K562 (cell line): ENCODE results near the gene DCT. TPM values are rescaled to one million over a fixed set of nuclear protein-coding genes. Genes with fewer than 3 reads are reported as not detected.

Experiments used
- ATAC-seq: fragments of 200-7000 bp; cut with Tn5 transposase; 3 replicates; pipeline ENCODE4 v1.9.1; 2020; ENCODE audit warnings: moderate library complexity
- Bru-seq: library from RNA; stranded (reverse); fragments of 400-500 nt; gene quantifications from one replicate; lab custom pipeline; 2021; lab: Mats Ljungman, UMichigan
- BruChase-seq, 2 experiments: library from RNA; stranded (reverse); fragments of 400-500 nt; gene quantifications; one replicate each; lab custom pipeline; 2021; lab: Mats Ljungman, UMichigan
- BruUV-seq: library from RNA; stranded (reverse); fragments of 400-500 nt; replicated peaks from 2 replicates; lab custom pipeline; 2021; lab: Mats Ljungman, UMichigan
- CTCF ChIA-PET: fragments of 300-600 bp; formaldehyde crosslinking; extraction: SDS; loops from one replicate; lab custom pipeline; 2021; ENCODE audit warnings: low intra/inter-chr PET ratio; lab: Yijun Ruan, JAX
- POLR2A ChIA-PET: fragments of 300-600, 350-650 bp; sonication (Branson Sonifier 250); formaldehyde crosslinking; extraction: SDS; loops from one replicate; lab custom pipeline; 2021; ENCODE audit warnings: antibody characterized with exemption, inconsistent platforms; lab: Yijun Ruan, JAX
- DNase-seq, 4 experiments: peaks; one replicate each; pipeline versions ENCODE4 v3.0.0 to v3.0.0-alpha.2; 2011 to 2018; ENCODE audit warnings: low spot score in 3 of 4, mixed read lengths in 3 of 4; ENCODE audit errors: extremely low read depth in 1 of 4
- FAIRE-seq: peaks from 2 replicates; lab custom pipeline; 2011; peaks lifted over from hg19 to GRCh38; lab: Jason Lieb, UNC
- H2AFZ ChIP-seq: 2 replicates; pipeline ENCODE4 v1.6.0; 2011; ENCODE audit warnings: low read depth, low read length, control low read depth, inconsistent platforms
- H3K27ac ChIP-seq: fragments of 200-600 bp; 3 replicates; pipeline ENCODE4 v1.8.0; 2011; ENCODE audit warnings: low read depth, mild to moderate bottlenecking, control low read depth, inconsistent platforms, low read length, moderate library complexity, mixed read lengths; ENCODE audit errors: extremely low read depth
- H3K27me3 ChIP-seq, 2 experiments: fragments of 300-600 bp in 1 of 2; 2 replicates in 1 of 2; 3 replicates in 1 of 2; pipeline versions ENCODE4 v1.6.0 to v1.8.0; 2011; ENCODE audit warnings: inconsistent platforms in 2 of 2, low read length in 2 of 2, mild to moderate bottlenecking in 1 of 2, mixed read lengths in 1 of 2, moderate library complexity in 1 of 2; ENCODE audit not compliant: control insufficient read depth in 2 of 2, insufficient read depth in 2 of 2
- H3K36me3 ChIP-seq: fragments of 300-600 bp; 3 replicates; pipeline ENCODE4 v1.8.0; 2011; ENCODE audit warnings: mild to moderate bottlenecking, low read length, inconsistent platforms; ENCODE audit not compliant: control insufficient read depth, insufficient read depth
- H3K4me1 ChIP-seq, 2 experiments: fragments of 200-600 bp in 1 of 2; replicated peaks in 1 of 2; 2 replicates in 1 of 2; 3 replicates in 1 of 2; pipeline versions ENCODE4 v1.5.1 to v1.8.0; 2011; ENCODE audit warnings: inconsistent platforms in 2 of 2, low read length in 2 of 2, mild to moderate bottlenecking in 1 of 2, mixed read lengths in 1 of 2, moderate library complexity in 1 of 2; ENCODE audit not compliant: control insufficient read depth in 2 of 2, insufficient read depth in 2 of 2
- H3K4me2 ChIP-seq: 2 replicates; pipeline ENCODE4 v1.6.1; 2011; ENCODE audit warnings: low read length, control low read depth, inconsistent platforms, mixed read lengths; ENCODE audit not compliant: insufficient read depth
- H3K4me3 ChIP-seq: fragments of 200-600 bp; sonication (generic), shearing (Covaris generic); 2 replicates; pipeline ENCODE4 v1.5.1; 2016; ENCODE audit warnings: control low read depth, inconsistent platforms
- H3K79me2 ChIP-seq: fragments of 200-600 bp; 3 replicates; pipeline ENCODE4 v1.8.0; 2011; ENCODE audit warnings: low read length, inconsistent platforms; ENCODE audit not compliant: control insufficient read depth, insufficient read depth
- H3K9ac ChIP-seq, 2 experiments: 2 replicates each; pipeline versions ENCODE4 v1.6.0 to v1.6.1; 2011; ENCODE audit warnings: low read depth in 2 of 2, low read length in 2 of 2, control low read depth in 1 of 2, inconsistent platforms in 1 of 2, mild to moderate bottlenecking in 1 of 2, mixed read lengths in 1 of 2; ENCODE audit not compliant: insufficient read depth in 1 of 2
- H3K9me1 ChIP-seq: one replicate; pipeline ENCODE4 v1.6.0; 2011; ENCODE audit warnings: inconsistent platforms, mild to moderate bottlenecking, low read length, moderate library complexity; ENCODE audit not compliant: control insufficient read depth, insufficient read depth
- H3K9me3 ChIP-seq: replicated peaks from 2 replicates; pipeline ENCODE4 v1.5.1; 2011; ENCODE audit warnings: low read depth, low read length, inconsistent platforms; ENCODE audit not compliant: control insufficient read depth, insufficient read depth
- H4K20me1 ChIP-seq: replicated peaks from 2 replicates; pipeline ENCODE4 v1.6.1; 2011; ENCODE audit warnings: low read length, inconsistent platforms, mixed read lengths; ENCODE audit not compliant: control insufficient read depth, insufficient read depth
- EZH2 ChIP-seq: IDR thresholded peaks from 2 replicates; pipeline ENCODE4 v1.6.1; 2012; ENCODE audit warnings: low read depth, mild to moderate bottlenecking, inconsistent platforms, low read length, borderline replicate concordance
- FOXJ3 ChIP-seq: sonication (generic); formaldehyde crosslinking; IDR thresholded peaks from 2 replicates; pipeline ENCODE4 v1.4.0; 2020; ENCODE audit warnings: mild to moderate bottlenecking, missing genetic modification reagents
- MEF2A ChIP-seq: IDR thresholded peaks from 2 replicates; pipeline ENCODE4 v1.6.1; 2011; ENCODE audit warnings: low read depth, mild to moderate bottlenecking, low read length, moderate library complexity; ENCODE audit not compliant: control insufficient read depth
- PPARD ChIP-seq: fragments of 250-450 bp; sonication (Bioruptor Pico); IDR thresholded peaks from 2 replicates; pipeline ENCODE4 v1.8.0; 2022; ENCODE audit warnings: inconsistent platforms, mild to moderate bottlenecking, moderate library complexity
- RBM15 ChIP-seq: fragments of 200-400 bp; formaldehyde crosslinking; IDR thresholded peaks from 2 replicates; pipeline ENCODE4 v1.6.1; 2018; ENCODE audit warnings: mild to moderate bottlenecking, low read length, moderate library complexity; ENCODE audit not compliant: insufficient read depth
- SMAD4 ChIP-seq: fragments of 250-450 bp; sonication (Bioruptor Pico); conservative IDR thresholded peaks from 2 replicates; pipeline ENCODE4 v1.8.0; 2021; ENCODE audit warnings: inconsistent platforms, mild to moderate bottlenecking, moderate library complexity
- STAG1 ChIP-seq: sonication (generic); formaldehyde crosslinking; IDR thresholded peaks from 2 replicates; pipeline ENCODE4 v1.5.0; 2020; ENCODE audit warnings: missing genetic modification reagents, borderline replicate concordance
- TEAD4 ChIP-seq, 2 experiments: sonication (generic) in 1 of 2; formaldehyde crosslinking in 1 of 2; IDR thresholded peaks; 2 replicates each; pipeline versions ENCODE4 v1.6.1 to v1.8.0; 2012 to 2022; ENCODE audit warnings: borderline replicate concordance in 1 of 2, inconsistent platforms in 1 of 2, low read length in 1 of 2, mild to moderate bottlenecking in 1 of 2, missing genetic modification reagents in 1 of 2
- U2AF2 ChIP-seq: fragments of 200-400 bp; formaldehyde crosslinking; optimal IDR thresholded peaks from 2 replicates; pipeline ENCODE3; 2017; ENCODE audit warnings: low read depth, mild to moderate bottlenecking, low read length
- WGBS: fragments of 100-300 bp; shearing (Covaris generic); methylation state at CpG from one replicate; pipeline ENCODE4 v1.1.6; 2016; ENCODE audit warnings: low coverage, mixed read lengths; ENCODE audit not compliant: insufficient coverage; ENCODE audit errors: missing lambda C conversion rate; 5-methylcytosine and 5-hydroxymethylcytosine counted together
- in situ Hi-C: fragments of 300-500 bp; cut with MboI; formaldehyde crosslinking; loops from 4 replicates; pipeline ENCODE4 v1.15.0; 2018; ENCODE audit warnings: inconsistent platforms, mixed read lengths
- intact Hi-C: fragments of 100-400 bp; cut with micrococcal nuclease; formaldehyde crosslinking; loops from 2 replicates; pipeline ENCODE4 v1.14.2; 2022
- long read RNA-seq, 3 experiments: library from polyadenylated mRNA in 2 of 3; library from RNA in 1 of 3; unstranded in 2 of 3; stranded (forward) in 1 of 3; transcript quantifications; one replicate each; pipeline ENCODE4 v2.0.0, GENCODE V29; 2019 to 2022
- polyA minus RNA-seq, 3 experiments: library from RNA; depleted of rRNA, polyadenylated mRNA; stranded (reverse); fragments of >200 nt; gene quantifications; 2 replicates each; pipeline ENCODE4 v1.2.3, GENCODE V29; 2011
- polyA plus RNA-seq, 8 experiments: library from polyadenylated mRNA; depleted of rRNA in 4 of 8; stranded (reverse) in 5 of 8; unstranded in 3 of 8; fragments of >200 nt; fragmentation: Nextera tagmentation in 2 of 8; fragmentation: Illumina TruSeq in 1 of 8; extraction: Ambion mirVana in 2 of 8; extraction: Trizol in 1 of 8; gene quantifications; 2 replicates each; pipeline versions ENCODE4 v1.2.1 to v1.2.3, GENCODE V29; 2011 to 2014; ENCODE audit warnings: inconsistent platforms in 1 of 8, missing spikeins in 1 of 8
- total RNA-seq, 7 experiments: library from RNA; depleted of rRNA in 6 of 7; stranded (reverse); fragments of >200 nt in 6 of 7; fragmentation: Illumina TruSeq in 2 of 7; extraction: Trizol in 2 of 7; gene quantifications; 2 replicates each; pipeline versions ENCODE4 v1.2.1 to v1.2.3, GENCODE V29; 2011 to 2021; ENCODE audit warnings: low replicate concordance in 1 of 7
- TF ChIP-seq, protein P1 (sequence below): fragments of 450-650 bp; conservative IDR thresholded peaks from 2 replicates; pipeline ENCODE4 v1.6.1; 2016; ENCODE audit warnings: missing genetic modification characterization, low read depth, mild to moderate bottlenecking, missing compliant biosample characterization, moderate library complexity
- TF ChIP-seq, protein P2 (sequence below): IDR thresholded peaks from 2 replicates; pipeline ENCODE4 v1.6.1; 2016; ENCODE audit warnings: missing genetic modification characterization, missing compliant biosample characterization

Gene DCT
- 0.65 TPM in 1 of 2 replicates, not detected in the other for total RNA-seq (2011; cell fraction: chromatin; rRNA removed; ENCODE audit: low replicate concordance)
- under 0.01 and 0.26 TPM in 2 replicates for total RNA-seq (2011; cell fraction: nucleolus; rRNA removed)
- total RNA-seq (2011; cell fraction: nucleoplasm; rRNA removed): 0.23 TPM in 1 of 2 replicates, not detected in the other
- 0.32 and 0.49 TPM in 2 replicates for total RNA-seq (2014; rRNA removed)
- total RNA-seq (2014; rRNA removed; fragmentation: Illumina TruSeq; extraction: Trizol): 0.61 and 0.73 TPM in 2 replicates
- total RNA-seq (2015; rRNA removed; fragmentation: Illumina TruSeq; extraction: Trizol): 0.75 and 0.83 TPM in 2 replicates
- total RNA-seq (2021): 0.34 and 0.66 TPM in 2 replicates
- polyA plus RNA-seq (2011; rRNA removed): 0.11 and 0.15 TPM in 2 replicates
- 0.01 TPM in 1 of 2 replicates, not detected in the other for polyA plus RNA-seq (2011; cell fraction: cytosol; rRNA removed)
- 0.21 and 0.24 TPM in 2 replicates for polyA plus RNA-seq (2011; cell fraction: nucleus; rRNA removed)
- polyA plus RNA-seq (2012): 0.29 and 0.86 TPM in 2 replicates
- polyA plus RNA-seq (2014; fragmentation: Illumina TruSeq; extraction: Trizol): 0.39 and 0.80 TPM in 2 replicates
- under 1 TPM; 0.23 to 0.38 TPM for polyA plus RNA-seq (2014; fragmentation: Nextera tagmentation; extraction: Ambion mirVana)
- polyA plus RNA-seq (2014; rRNA removed): 0.55 and 0.57 TPM in 2 replicates
- 0.03 TPM in 1 of 2 replicates, not detected in the other for polyA minus RNA-seq (2011; rRNA and poly(A)+ RNA removed)
- not detected in 2 replicates for polyA minus RNA-seq (2011; cell fraction: cytosol; rRNA and poly(A)+ RNA removed)
- under 0.01 and 0.22 TPM in 2 replicates for polyA minus RNA-seq (2011; cell fraction: nucleus; rRNA and poly(A)+ RNA removed)
- percentile 19 among the genes with signal in this experiment for Bru-seq, nascent RNA
- BruChase-seq, experiment 1, labeled RNA remaining after a 2-hour chase: percentile 34 among the genes with signal in this experiment
- percentile 35 among the genes with signal in this experiment for BruChase-seq, experiment 2, labeled RNA remaining after a 6-hour chase
- long read RNA-seq, experiment 1: 0 reads
- long read RNA-seq, experiment 2, partial matches to known transcripts: 1 of 2 reads
- long read RNA-seq, experiment 2, other reads (novel, unspliced or antisense): 1 of 2 reads
- long read RNA-seq, experiment 3: 0 reads

DNA sequence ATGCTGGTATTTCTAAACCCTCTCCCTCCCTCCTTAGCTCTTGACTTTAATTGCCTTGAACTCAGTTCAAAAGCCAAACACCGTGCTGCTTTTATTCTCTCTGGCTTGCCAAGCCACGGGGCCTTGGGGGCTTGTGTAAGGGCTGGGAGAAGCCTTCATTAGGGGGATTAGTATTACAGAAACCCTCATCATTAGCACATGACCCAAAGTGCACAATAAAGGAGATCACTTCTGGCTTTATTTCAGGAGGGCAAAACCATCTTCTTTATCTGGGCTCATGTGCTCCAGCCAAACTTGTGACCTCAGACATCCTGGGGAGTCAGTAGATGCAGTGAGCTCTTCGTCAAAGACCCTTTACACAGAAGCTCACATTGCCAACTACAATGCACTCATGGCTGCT is at the start of gene DCT:
Gene DCT (minus strand): TSS at position 67 of the 400 bp plus-strand sequence. CDS start 427 bp downstream, outside the sequence.
- H3K4me2 ChIP-seq: no peak within 1 kb of the TSS
- no peak for DNase-seq
- H3K79me2 ChIP-seq: no peaks in the 10 kb centered on the region
- in situ Hi-C loops (no loop called here), intact Hi-C loops (no loop called here)
- H3K27ac ChIP-seq: no peak within 1 kb of the TSS
- peaks cover 0 to 4% of the 10 kb centered on the region in 2 experiments; a peak in 3 of 5 replicates for H3K27me3 ChIP-seq
- H3K4me3 ChIP-seq: no peak within 1 kb of the TSS
- H3K9me1 ChIP-seq: no peaks in the 10 kb centered on the region
- 4% methylated on average over 2 of the region's 3 CpGs for WGBS
- no peaks in the 10 kb centered on the region for H4K20me1 ChIP-seq
- no peak within 1 kb of the TSS for H2AFZ ChIP-seq
- no peak for FAIRE-seq
- no TSS peak for BruUV-seq
- CTCF ChIA-PET: no interaction called here
- no peak within 1 kb of the TSS for H3K9ac ChIP-seq
- no peaks in the 10 kb centered on the region for H3K36me3 ChIP-seq
- no peaks in the 10 kb centered on the region for H3K4me1 ChIP-seq
- POLR2A ChIA-PET: no interaction called here
- no peak for ATAC-seq
- H3K9me3 ChIP-seq: no peaks in the 10 kb centered on the region
- TF ChIP-seq, protein P1, sequence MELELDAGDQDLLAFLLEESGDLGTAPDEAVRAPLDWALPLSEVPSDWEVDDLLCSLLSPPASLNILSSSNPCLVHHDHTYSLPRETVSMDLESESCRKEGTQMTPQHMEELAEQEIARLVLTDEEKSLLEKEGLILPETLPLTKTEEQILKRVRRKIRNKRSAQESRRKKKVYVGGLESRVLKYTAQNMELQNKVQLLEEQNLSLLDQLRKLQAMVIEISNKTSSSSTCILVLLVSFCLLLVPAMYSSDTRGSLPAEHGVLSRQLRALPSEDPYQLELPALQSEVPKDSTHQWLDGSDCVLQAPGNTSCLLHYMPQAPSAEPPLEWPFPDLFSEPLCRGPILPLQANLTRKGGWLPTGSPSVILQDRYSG (tag): no peak
- TF ChIP-seq STAG1 (CRISPR knock-in tag): no peak
- TF ChIP-seq TEAD4 (IDR thresholded peaks at IDR 0.05; ENCODE audit: low read length): no peak
- TF ChIP-seq TEAD4 (CRISPR knock-in tag; IDR thresholded peaks at IDR 0.05; ENCODE audit: borderline replicate concordance): no peak
- no peak for TF ChIP-seq RBM15
- no peak for TF ChIP-seq PPARD (CRISPR knock-in tag)
- no peak for TF ChIP-seq U2AF2
- no peak for TF ChIP-seq FOXJ3 (CRISPR knock-in tag)
- no peak for TF ChIP-seq MEF2A
- TF ChIP-seq, protein P2, sequence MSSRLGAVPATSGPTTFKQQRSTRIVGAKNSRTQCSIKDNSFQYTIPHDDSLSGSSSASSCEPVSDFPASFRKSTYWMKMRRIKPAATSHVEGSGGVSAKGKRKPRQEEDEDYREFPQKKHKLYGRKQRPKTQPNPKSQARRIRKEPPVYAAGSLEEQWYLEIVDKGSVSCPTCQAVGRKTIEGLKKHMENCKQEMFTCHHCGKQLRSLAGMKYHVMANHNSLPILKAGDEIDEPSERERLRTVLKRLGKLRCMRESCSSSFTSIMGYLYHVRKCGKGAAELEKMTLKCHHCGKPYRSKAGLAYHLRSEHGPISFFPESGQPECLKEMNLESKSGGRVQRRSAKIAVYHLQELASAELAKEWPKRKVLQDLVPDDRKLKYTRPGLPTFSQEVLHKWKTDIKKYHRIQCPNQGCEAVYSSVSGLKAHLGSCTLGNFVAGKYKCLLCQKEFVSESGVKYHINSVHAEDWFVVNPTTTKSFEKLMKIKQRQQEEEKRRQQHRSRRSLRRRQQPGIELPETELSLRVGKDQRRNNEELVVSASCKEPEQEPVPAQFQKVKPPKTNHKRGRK: no peak
- TF ChIP-seq SMAD4 (CRISPR knock-in tag): no peak
- TF ChIP-seq EZH2: no peak
